GM21737 (cell line): Measurements from ENCODE around the gene FSTL3.
"Not testable (repeated sequence)": the region's sequence is repeated elsewhere in the genome, so short reads cannot be mapped to it uniquely, and the experiment has no call there.

Experiments
- ATAC-seq: cut with Tn5 transposase; IDR thresholded peaks from one replicate; pipeline ENCODE4 v1.9.1; 2021; ENCODE audit warnings: mild to moderate bottlenecking, moderate library complexity; ENCODE audit not compliant: unreplicated experiment

FSTL3 gene

DNA sequence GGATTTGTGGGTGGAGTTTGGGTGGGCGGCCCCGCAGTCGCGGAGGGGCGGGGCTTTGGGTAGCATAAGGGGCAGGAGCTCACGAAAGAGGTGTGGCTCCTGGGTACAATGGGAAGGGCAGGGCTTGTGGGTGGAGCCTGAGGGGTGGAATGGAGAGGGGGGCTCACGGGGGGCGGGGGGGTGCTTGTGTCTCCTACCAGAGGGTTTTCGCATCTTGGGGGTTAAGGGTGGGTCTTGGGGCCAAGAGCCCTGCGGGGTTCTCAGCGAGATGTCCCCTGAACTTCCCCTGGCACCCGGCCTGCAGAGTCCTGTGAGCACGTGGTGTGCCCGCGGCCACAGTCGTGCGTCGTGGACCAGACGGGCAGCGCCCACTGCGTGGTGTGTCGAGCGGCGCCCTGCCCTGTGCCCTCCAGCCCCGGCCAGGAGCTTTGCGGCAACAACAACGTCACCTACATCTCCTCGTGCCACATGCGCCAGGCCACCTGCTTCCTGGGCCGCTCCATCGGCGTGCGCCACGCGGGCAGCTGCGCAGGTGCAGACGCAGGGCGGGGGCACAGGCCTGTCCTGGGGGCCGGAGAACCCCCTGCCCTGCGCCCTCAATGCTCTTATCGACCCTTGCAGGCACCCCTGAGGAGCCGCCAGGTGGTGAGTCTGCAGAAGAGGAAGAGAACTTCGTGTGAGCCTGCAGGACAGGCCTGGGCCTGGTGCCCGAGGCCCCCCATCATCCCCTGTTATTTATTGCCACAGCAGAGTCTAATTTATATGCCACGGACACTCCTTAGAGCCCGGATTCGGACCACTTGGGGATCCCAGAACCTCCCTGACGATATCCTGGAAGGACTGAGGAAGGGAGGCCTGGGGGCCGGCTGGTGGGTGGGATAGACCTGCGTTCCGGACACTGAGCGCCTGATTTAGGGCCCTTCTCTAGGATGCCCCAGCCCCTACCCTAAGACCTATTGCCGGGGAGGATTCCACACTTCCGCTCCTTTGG is 5.1 kb downstream of the FSTL3 start:
- no peak for ATAC-seq

DNA sequence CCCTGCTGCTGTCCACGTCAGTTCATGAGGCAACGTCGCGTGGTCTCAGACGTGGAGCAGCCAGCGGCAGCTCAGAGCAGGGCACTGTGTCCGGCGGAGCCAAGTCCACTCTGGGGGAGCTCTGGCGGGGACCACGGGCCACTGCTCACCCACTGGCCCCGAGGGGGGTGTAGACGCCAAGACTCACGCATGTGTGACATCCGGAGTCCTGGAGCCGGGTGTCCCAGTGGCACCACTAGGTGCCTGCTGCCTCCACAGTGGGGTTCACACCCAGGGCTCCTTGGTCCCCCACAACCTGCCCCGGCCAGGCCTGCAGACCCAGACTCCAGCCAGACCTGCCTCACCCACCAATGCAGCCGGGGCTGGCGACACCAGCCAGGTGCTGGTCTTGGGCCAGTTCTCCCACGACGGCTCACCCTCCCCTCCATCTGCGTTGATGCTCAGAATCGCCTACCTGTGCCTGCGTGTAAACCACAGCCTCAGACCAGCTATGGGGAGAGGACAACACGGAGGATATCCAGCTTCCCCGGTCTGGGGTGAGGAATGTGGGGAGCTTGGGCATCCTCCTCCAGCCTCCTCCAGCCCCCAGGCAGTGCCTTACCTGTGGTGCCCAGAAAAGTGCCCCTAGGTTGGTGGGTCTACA is 6.6 kb downstream of the FSTL3 start:
- no peak for ATAC-seq

DNA sequence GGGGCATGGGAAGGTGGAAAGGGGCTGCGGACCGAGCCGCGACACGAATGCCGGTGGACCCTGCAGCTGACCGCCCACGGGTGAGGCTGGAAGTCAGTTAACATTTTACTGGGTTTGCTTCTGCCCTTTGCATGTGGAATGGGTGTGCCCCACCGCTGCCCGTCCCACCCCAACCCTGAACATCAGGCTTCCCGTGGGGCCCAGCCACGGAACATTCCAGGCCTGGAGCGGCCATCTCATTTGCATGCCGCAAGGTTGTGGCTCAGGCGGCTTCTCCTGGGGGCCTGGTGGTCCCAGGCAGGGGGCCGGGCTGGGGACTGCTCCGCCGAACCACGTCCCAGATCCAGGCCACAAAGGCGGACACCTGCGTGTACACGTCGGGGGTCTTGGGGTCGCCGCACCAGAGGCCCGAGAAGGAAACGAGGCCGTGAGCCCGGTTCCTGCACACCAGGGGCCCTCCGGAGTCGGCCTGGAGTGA is 9.3 kb downstream of the FSTL3 start:
- ATAC-seq: no peak

DNA sequence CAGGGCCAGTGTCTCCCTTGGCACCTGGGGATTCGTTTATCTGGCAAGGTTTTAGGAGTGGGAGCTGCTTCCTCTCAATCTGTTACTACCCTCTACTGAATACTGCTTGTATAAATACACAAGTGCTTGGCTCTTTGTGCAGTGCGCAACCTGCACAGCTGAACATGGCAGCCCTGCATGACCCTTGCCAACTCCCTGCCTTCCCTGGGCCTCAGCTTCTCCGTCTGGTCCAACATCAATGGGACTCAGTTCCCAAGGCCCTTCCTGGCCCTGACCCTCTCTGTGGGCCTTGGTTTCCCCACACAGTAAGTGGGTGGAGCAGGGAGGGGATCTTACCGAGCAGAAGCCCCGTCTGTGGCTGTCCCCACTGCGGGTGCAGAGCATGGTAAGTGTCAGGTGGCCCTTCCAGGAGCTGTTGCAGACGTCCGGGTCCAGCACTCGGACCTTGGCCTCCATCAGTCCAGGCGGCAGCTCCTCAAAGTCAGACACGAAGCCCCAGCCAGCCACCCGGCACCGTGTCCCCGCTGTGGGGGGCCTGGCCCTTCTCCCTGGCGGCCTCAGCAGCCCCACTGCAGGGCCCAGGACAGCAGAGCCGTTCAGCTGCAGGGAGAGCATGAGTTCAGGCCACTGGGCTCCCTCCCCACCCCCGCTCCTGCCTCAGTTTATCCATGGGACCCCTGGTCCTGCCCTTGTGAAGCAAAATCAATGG is 10.6 kb downstream of the FSTL3 start:
- no peak for ATAC-seq

DNA sequence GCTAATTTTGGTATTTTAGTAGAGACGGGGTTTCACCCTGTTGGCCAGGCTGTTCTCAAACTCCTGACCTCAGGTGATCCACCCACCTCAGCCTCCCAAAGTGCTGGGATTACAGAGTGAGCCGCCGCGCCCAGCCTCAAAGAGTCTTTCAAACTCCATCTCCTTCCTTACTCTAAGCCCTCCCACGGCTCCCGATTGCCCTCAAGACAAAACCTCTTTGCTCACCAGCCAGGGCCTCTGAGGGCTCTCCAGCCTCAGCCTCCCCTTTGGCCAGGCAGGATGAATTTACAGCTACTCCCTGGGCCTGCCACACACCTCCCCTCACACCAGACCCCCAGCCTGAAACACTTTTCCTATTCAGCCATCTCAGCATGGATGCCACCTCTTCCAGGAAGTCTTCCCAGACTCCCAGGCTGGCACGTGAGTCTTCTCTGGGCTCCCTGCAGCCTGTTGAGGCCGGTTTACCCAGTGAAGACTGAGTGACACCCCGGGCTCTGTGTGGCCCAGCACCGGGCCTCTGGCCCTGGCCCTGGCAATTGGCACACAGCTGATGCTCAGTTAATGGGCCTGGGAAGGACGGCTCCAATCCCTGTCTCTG is 11.5 kb downstream of the FSTL3 start:
- no peak for ATAC-seq

DNA sequence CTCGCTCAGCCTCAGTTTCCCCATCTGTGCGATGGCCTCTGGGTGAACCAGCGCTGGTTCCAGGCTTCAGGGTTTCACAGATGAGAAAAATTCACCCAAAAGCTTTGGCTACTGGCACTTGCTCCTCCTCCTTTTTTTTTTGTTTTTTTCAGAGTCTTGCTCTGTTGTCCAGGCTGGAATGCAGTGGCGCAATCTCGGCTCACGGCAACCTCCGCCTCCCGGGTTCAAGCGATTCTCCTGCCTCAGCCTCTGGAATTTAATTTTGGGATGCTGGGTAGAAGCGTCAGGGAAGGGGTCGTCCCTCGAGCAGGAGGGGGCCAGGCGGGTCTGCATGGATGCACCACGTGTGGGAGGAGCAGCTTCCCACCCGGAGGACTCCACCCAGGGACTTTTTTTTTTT is 12.0 kb downstream of the FSTL3 start:
- ATAC-seq: no peak

DNA sequence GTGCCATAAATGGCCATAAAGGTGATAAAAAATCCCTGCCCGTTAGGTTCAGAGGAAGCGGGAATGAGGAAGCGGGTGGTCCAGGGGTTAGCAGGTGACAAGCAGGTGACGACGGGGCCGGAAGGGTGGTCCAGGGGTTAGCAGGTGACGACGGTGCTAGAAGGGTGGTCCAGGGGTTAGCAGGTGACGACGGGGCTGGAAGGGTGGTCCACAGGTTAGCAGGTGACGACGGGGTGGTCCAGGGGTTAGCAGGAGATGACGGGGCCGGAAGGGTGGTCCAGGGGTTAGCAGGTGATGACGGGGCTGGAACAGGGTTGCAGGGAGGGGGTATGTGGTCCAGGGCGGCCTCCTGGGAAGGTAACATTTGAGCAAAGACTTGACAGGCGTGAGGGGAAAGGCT is 12.8 kb downstream of the FSTL3 start:
- no peak for ATAC-seq

DNA sequence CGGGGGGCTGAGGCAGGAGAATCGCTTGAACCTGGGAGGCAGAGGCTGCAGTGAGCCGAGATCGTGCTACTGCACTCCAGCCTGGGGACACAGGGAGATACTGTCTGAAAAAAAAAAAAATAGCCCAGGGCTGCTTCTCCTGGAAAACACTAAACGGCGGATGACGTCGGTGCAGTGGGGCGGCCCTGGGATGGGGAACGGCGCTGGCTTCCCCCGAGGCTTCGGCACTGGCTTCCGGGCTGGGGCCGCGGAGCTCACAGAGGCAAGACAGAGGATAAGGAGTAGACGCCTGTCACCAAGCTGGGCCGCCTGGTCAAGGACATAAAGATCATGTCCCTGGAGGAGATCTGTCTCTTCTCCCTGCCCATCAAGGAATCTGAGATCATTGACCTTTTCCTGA is 14.0 kb downstream of the FSTL3 start:
- ATAC-seq: no peak

DNA sequence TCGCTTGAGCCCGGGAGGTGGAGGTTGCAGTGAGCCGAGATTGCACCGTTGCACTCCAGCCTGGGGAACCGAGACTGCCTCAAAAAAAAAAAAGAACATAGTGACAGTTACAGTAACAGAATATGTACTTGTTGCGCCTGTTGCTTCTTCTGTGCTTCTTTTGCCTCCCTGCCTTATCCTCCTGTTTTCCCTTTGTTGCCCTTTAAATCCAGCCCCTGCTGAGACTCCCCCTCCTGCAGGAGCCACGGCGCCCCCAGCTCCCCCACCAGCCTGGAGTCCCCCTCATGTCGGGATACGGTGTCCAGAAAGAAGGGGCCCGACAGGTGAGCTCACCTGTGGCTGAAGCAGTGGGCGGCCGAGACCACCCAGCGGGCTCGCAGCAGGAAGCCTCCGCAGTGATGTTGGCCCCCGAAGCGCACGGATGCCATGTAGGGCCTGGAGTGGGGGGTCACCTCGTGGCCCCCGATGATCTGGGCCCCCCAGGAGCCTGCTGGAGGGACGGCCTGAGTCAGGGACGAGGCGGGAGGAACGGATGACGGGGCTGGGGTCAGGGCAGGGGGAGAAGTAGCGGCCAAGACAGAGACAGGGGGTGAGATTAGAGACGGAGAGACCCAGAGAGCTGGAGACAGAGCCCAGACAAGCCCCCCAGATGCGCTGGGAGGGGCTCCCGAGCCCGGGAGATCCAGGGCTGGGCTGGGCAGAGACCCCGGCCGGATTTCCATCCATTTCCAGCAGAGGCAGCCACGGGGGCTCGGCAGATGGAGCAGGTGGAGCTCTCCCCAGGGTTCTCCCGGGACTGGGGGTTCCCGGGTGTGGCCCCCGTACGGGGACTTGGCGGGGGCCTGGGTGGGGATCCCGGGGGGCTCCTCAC is 18.5 kb downstream of the FSTL3 start:
- ATAC-seq: no peak

DNA sequence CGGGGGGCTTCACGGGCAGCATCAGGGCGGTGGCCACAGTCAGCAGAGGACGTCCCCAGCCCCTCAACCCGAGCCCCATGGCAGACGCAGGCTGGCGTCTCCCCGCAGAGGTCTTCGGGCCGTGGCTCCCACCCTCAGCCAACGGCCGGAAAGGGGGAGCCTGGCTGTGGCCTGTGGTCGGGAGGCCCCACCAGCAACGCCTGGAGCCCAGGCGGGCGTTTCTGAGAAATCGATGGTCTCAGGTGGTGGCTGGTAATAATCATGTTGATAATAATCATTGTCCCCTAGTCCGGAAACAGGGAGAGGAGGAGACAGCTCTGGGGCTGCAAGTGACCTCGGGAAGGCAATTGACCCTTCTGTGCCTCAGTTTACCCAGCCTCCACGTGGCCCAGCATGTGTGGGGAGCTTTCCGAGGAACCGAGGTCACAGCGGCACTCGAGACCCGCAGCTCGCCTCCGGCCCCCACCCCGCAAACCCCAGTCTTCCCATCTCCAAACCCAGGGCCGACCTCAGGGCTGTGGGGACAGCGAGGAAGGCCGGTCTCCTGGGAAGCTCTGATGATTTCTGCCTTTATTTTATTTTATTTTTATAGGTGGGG is 19.3 kb downstream of the FSTL3 start, which contains the start of gene PRSS57:
TSS of gene PRSS57 (minus strand) at position 101 of the 598 bp plus-strand sequence. CDS start at position 79, 22 bp downstream.
- ATAC-seq: no peak

DNA sequence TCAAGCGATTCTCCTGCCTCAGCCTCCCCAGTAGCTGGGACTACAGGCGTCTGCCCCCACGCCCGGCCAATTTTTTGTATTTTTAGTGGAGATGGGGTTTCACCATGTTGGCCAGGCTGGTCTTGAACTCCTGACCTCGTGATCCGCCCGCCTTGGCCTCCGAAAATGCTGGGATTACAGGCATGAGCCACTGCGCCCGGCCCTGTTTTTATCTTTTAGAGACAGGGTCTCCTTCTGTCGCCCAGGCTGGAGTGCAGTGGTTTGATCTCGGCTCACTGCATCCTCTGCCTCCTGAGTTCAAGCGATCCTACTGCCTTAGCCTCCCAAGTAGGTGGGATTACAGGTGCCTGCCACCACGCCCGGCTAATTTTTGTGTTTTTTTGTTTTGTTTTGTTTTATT is 22.3 kb downstream of the FSTL3 start:
- ATAC-seq: not testable (repeated sequence)

DNA sequence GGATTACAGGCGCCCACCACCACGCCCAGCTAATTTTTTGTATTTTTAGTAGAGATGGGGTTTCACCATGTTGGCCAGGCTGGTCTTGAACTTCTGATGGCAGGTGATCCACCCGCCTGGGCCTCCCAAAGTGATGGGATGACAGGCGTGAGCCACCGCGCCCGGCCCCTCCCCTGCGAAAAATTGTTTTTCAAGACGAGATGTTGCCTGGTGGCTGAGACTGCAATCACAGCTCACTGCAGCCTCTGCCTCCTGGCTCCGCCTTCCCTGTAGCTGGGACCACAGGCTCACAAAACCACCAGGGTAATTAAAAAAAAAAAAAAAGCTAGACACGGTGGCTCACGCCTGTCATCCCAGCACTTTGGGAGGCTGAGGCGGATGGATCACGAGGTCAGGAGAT is 23.7 kb downstream of the FSTL3 start:
- not testable (repeated sequence) for ATAC-seq

DNA sequence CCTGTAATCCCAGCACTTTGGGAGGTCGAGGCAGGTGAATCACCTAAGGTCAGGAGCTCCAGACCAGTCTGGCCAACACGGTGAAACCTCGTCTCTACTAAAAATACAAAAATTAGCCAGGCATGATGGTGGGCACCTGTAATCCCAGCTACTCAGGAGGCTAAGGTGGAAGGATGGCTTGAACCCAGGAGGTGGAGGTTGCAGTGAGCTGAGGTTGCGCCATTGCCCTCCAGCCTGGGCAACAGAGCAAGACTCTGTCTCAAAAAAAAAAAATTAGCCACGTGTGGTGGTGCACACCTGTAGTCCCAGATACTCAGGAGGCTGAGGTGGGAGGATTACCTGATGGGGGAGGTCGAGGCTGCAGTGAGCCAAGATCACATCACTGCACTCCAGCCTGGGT is 26.7 kb downstream of the FSTL3 start:
- ATAC-seq: not testable (repeated sequence)

DNA sequence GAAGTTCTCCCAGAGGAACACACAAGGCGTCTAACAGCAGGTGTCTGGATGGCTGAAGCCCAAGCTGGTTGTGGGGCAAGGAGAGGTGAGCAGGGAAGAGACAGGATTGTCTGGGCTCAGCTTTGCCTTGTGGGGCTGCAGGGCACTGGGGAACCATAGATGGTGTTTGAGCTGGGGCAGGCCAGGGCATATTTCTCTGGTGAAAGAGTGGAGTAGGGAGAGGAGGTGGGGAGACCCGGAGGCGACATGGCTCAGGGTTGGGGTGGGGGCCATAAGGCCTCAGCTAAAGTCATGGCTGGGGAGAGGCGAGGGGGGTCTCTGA is 27.1 kb downstream of the FSTL3 start:
- no peak for ATAC-seq

DNA sequence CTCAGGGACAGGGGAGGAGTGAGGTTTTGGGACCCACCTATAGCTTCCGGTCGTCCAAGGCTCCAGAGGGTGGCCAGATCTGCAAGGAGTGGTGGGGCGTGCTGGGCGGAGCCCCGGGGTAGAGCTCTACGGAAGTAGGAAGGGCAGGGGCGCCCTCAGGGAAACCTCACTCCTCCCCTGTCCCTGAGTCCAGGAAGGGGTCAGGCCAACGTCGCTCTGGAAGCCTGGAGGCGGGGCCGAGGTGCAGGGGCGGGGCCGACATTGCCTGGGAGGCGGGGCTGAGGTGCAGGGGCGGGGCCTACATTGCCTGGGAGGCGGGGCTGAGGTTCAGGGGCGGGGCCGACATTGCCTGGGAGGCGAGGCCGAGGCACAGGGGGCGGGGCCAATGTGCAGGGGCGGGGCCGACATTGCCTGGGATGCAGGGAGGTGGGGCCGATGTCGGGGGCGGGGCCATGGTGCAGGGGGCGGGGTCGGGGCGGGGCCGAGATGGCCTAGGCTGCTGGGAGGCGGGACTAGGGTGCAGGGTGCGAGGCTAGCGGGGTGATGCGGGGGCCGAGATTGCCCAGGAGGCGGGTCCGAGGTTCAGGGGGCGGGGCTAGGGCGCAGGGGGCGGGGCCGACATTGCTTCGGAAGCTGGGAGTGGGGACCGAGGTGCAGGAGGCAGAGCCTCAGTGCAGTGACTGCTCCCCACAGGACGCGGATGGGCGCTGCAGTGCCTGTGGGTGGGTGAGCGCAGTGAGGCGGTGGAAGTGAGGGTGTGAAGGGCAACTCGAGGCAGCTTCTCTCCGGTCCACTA is 27.7 kb downstream of the FSTL3 start:
- no peak for ATAC-seq

DNA sequence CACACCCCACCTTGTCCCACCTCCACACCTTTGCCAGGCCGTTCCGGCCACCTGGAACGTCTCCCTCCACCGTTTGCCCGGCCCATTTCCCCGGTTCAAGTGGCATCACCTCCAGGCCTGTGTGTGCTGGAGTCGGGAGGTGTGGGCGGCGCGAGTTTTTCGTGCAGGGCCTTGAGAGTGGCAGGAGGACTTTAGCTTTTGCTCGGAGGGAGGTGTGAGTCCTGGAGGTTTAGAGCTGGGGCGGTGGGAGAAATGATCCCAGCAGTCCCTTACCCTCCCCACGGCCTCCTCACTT is 28.2 kb downstream of the FSTL3 start:
- no peak for ATAC-seq

DNA sequence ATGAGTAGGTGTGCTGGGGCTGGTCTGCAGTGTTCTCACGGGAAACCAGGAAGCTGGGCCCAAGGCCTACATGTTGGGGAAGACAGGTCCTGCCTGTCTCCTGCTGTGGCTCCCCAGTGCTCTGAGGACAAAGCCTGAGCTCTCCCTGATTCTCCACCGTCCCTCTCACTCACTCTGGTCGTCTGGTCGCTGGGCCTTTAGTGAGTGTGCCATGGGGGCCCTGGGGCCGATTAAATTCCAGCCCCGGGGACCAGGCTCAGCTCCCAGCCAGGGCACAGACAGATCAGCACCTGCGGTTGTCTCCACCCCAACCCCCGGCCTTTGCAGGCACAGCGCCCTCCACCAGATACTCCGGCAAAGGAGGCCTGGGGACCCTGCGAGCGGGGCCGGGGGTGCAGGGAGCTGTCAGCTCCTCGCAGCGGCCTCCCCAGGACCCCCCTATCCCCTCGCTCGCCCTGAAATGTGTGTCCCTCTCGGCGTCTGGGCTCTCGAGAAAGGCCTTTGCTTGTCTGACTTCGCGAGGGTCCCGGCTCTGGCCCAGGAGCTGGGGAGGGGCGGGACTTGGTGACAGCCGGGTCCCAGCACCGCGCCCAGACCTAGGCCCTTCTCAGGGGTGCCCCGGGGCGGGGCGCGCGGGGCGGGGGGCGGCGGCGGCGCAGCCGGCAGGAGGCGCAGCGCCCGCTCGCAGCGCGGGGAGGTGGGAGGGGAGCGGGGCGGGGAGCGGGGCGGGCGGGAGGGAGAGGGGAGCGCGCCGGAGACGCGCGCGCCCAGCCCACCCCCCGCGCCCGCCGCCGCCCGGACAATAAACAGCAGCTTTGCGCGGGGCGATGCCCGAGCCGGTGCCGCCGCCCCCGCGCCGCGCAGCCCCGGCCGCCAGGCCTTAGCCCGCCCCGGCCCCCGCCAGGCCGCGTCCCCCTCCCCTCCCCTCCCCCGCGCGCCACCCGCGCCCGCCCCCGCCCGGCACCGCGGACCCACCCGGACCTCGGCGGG is 32.3 kb downstream of the FSTL3 start, which contains the start of gene PALM:
TSS of gene PALM (plus strand) at position 782 of the 990 bp plus-strand sequence. CDS start 212 bp downstream, outside the sequence.
- ATAC-seq: no peak
